ENCODE measurements around the gene CIC.

Gene CIC

GRCh38 chr19:42268704-42269477, at the start of gene CIC:
TSS of gene CIC (plus strand) at chr19:42269252. CDS start at chr19:42271784, 2,532 bp downstream.
- peak; percentile 100 for DNase-seq (ENCODE audit: low read depth, low spot score)
- no CpG with 5 or more reads among the region's 52 CpGs for WGBS (ENCODE audit: insufficient coverage, insufficient read length)
- peaks cover 7% of the 10 kb centered on the region; the same call in 1 of the 2 replicates for H3K36me3 ChIP-seq (ENCODE audit: control insufficient read depth, insufficient read depth, low read length)
- no peak within 1 kb of the TSS for H3K27ac ChIP-seq (ENCODE audit: low read length)
- H3K27me3 ChIP-seq (ENCODE audit: control insufficient read depth, insufficient read depth, low read length) = no peaks in the 10 kb centered on the region
- no peaks in the 10 kb centered on the region for H3K4me1 ChIP-seq (ENCODE audit: control insufficient read depth, insufficient read depth, low read length)
- peak within 1 kb of the TSS; percentile 75; the same call in 1 of the 2 replicates for H3K4me3 ChIP-seq (ENCODE audit: low read length)
- no peaks in the 10 kb centered on the region for H3K9me3 ChIP-seq (ENCODE audit: control insufficient read depth, insufficient read depth, low read length)

GRCh38 chr19:42219812-42220750, 49.0 kb upstream of the CIC start, which contains the start of gene ZNF526:
TSS of gene ZNF526 (plus strand) at chr19:42220312. CDS start at chr19:42224404, 4,092 bp downstream.
- Histone ChIP-seq H3K4me1 (ENCODE audit: control insufficient read depth, insufficient read depth, low read length) (0 out of 2 replicates have a peak, but pooled peaks cover 4% of the 10 kb centered on the region), H3K27ac (ENCODE audit: low read length) (no peak within 1 kb of the TSS), H3K36me3 (ENCODE audit: control insufficient read depth, insufficient read depth, low read length) (peaks cover 11% of the 10 kb centered on the region), H3K4me3 (ENCODE audit: low read length) (peak within 1 kb of the TSS; percentile 73), H3K27me3 (ENCODE audit: control insufficient read depth, insufficient read depth, low read length) (no peaks in the 10 kb centered on the region), H3K9me3 (ENCODE audit: control insufficient read depth, insufficient read depth, low read length) (no peaks in the 10 kb centered on the region)
- peak; percentile 98 for DNase-seq (ENCODE audit: low read depth, low spot score)
- WGBS (ENCODE audit: insufficient coverage, insufficient read length) = no CpG with 5 or more reads among the region's 53 CpGs

GRCh38 chr19:42220751-42221097, 48.3 kb upstream of the CIC start:
- H3K36me3 ChIP-seq (ENCODE audit: control insufficient read depth, insufficient read depth, low read length) = peaks cover 17% of the 10 kb centered on the region
- H3K4me1 ChIP-seq (ENCODE audit: control insufficient read depth, insufficient read depth, low read length) = 0 out of 2 replicates have a peak, but pooled peaks cover 4% of the 10 kb centered on the region
- H3K27me3 ChIP-seq (ENCODE audit: control insufficient read depth, insufficient read depth, low read length) = no peaks in the 10 kb centered on the region
- no peak for DNase-seq (ENCODE audit: low read depth, low spot score)
- H3K27ac ChIP-seq (ENCODE audit: low read length) = no peak overlapping the region
- no peaks in the 10 kb centered on the region for H3K9me3 ChIP-seq (ENCODE audit: control insufficient read depth, insufficient read depth, low read length)
- peak overlapping the region; percentile 73; the same call in 1 of the 2 replicates for H3K4me3 ChIP-seq (ENCODE audit: low read length)
- WGBS (ENCODE audit: insufficient coverage, insufficient read length) = no CpG with 5 or more reads among the region's 6 CpGs

- 100% methylated on average over 1 of the region's 37 CpGs for WGBS (ENCODE audit: insufficient coverage, insufficient read length)
- H3K4me1 ChIP-seq (ENCODE audit: control insufficient read depth, insufficient read depth, low read length) = no peaks in the 10 kb centered on the region
- peaks cover 30% of the 10 kb centered on the region for H3K36me3 ChIP-seq (ENCODE audit: control insufficient read depth, insufficient read depth, low read length)
- no peak for DNase-seq (ENCODE audit: low read depth, low spot score)
- no peak overlapping the region for H3K4me3 ChIP-seq (ENCODE audit: low read length)
- H3K27ac ChIP-seq (ENCODE audit: low read length) = no peak overlapping the region
- no peaks in the 10 kb centered on the region for H3K27me3 ChIP-seq (ENCODE audit: control insufficient read depth, insufficient read depth, low read length)
- no peaks in the 10 kb centered on the region for H3K9me3 ChIP-seq (ENCODE audit: control insufficient read depth, insufficient read depth, low read length)
These were observed 43.9 kb upstream of the CIC start for GRCh38 chr19:42224940-42225717.

- Histone ChIP-seq H3K4me1 (ENCODE audit: control insufficient read depth, insufficient read depth, low read length) (no peaks in the 10 kb centered on the region), H3K36me3 (ENCODE audit: control insufficient read depth, insufficient read depth, low read length) (peaks cover 30% of the 10 kb centered on the region), H3K27me3 (ENCODE audit: control insufficient read depth, insufficient read depth, low read length) (no peaks in the 10 kb centered on the region), H3K4me3 (ENCODE audit: low read length) (no peak overlapping the region), H3K27ac (ENCODE audit: low read length) (no peak overlapping the region), H3K9me3 (ENCODE audit: control insufficient read depth, insufficient read depth, low read length) (no peaks in the 10 kb centered on the region)
- WGBS (ENCODE audit: insufficient coverage, insufficient read length) = no CpG with 5 or more reads among the region's 33 CpGs
- DNase-seq (ENCODE audit: low read depth, low spot score) = no peak
These were observed 43.2 kb upstream of the CIC start for GRCh38 chr19:42225718-42226292.

GRCh38 chr19:42226886-42227285, 42.2 kb upstream of the CIC start:
- Histone ChIP-seq H3K36me3 (ENCODE audit: control insufficient read depth, insufficient read depth, low read length) (peaks cover 32% of the 10 kb centered on the region), H3K27me3 (ENCODE audit: control insufficient read depth, insufficient read depth, low read length) (no peaks in the 10 kb centered on the region)
- no CpG with 5 or more reads among the region's 1 CpG for WGBS (ENCODE audit: insufficient coverage, insufficient read length)

GRCh38 chr19:42228641-42229040, 40.4 kb upstream of the CIC start:
- no CpG with 5 or more reads among the region's 4 CpGs for WGBS (ENCODE audit: insufficient coverage, insufficient read length)
- Histone ChIP-seq H3K27ac (ENCODE audit: low read length) (no peak overlapping the region), H3K4me3 (ENCODE audit: low read length) (no peak overlapping the region), H3K4me1 (ENCODE audit: control insufficient read depth, insufficient read depth, low read length) (no peaks in the 10 kb centered on the region), H3K9me3 (ENCODE audit: control insufficient read depth, insufficient read depth, low read length) (no peaks in the 10 kb centered on the region), H3K27me3 (ENCODE audit: control insufficient read depth, insufficient read depth, low read length) (no peaks in the 10 kb centered on the region), H3K36me3 (ENCODE audit: control insufficient read depth, insufficient read depth, low read length) (peaks cover 40% of the 10 kb centered on the region)
- no peak for DNase-seq (ENCODE audit: low read depth, low spot score)

More at GRCh38 chr19:42226886-42227285, 42.2 kb upstream of the CIC start:
- Histone ChIP-seq H3K4me3 (ENCODE audit: low read length) (no peak overlapping the region), H3K4me1 (ENCODE audit: control insufficient read depth, insufficient read depth, low read length) (no peaks in the 10 kb centered on the region), H3K27ac (ENCODE audit: low read length) (no peak overlapping the region), H3K9me3 (ENCODE audit: control insufficient read depth, insufficient read depth, low read length) (no peaks in the 10 kb centered on the region)
- DNase-seq (ENCODE audit: low read depth, low spot score) = no peak

- H3K27ac ChIP-seq (ENCODE audit: low read length) = no peak overlapping the region
- DNase-seq (ENCODE audit: low read depth, low spot score) = no peak
- no peak overlapping the region for H3K4me3 ChIP-seq (ENCODE audit: low read length)
- no peaks in the 10 kb centered on the region for H3K27me3 ChIP-seq (ENCODE audit: control insufficient read depth, insufficient read depth, low read length)
- WGBS (ENCODE audit: insufficient coverage, insufficient read length) = no CpG with 5 or more reads among the region's 4 CpGs
- H3K9me3 ChIP-seq (ENCODE audit: control insufficient read depth, insufficient read depth, low read length) = no peaks in the 10 kb centered on the region
- peaks cover 39% of the 10 kb centered on the region for H3K36me3 ChIP-seq (ENCODE audit: control insufficient read depth, insufficient read depth, low read length)
- H3K4me1 ChIP-seq (ENCODE audit: control insufficient read depth, insufficient read depth, low read length) = no peaks in the 10 kb centered on the region
These were observed 39.7 kb upstream of the CIC start for GRCh38 chr19:42229301-42229854.

- H3K4me1 ChIP-seq (ENCODE audit: control insufficient read depth, insufficient read depth, low read length) = no peaks in the 10 kb centered on the region
- peaks cover 37% of the 10 kb centered on the region for H3K36me3 ChIP-seq (ENCODE audit: control insufficient read depth, insufficient read depth, low read length)
- DNase-seq (ENCODE audit: low read depth, low spot score) = no peak
- no peaks in the 10 kb centered on the region for H3K27me3 ChIP-seq (ENCODE audit: control insufficient read depth, insufficient read depth, low read length)
- H3K9me3 ChIP-seq (ENCODE audit: control insufficient read depth, insufficient read depth, low read length) = no peaks in the 10 kb centered on the region
- whole genome bisulfite sequencing (ENCODE audit: insufficient coverage, insufficient read length) = no CpG with 5 or more reads among the region's 8 CpGs
- no peak overlapping the region for H3K27ac ChIP-seq (ENCODE audit: low read length)
- H3K4me3 ChIP-seq (ENCODE audit: low read length) = no peak overlapping the region
These were observed 39.1 kb upstream of the CIC start for GRCh38 chr19:42229855-42230351.

All from iPS DF 6.9 (cell line).